Lower leg skin (tissue), 3 donors: ENCODE measurements around the gene LRP5.

Source experiments
- CTCF ChIP-seq, 3 donors: fragments of 450-650 bp; IDR thresholded peaks; one replicate each; pipeline ENCODE4 v1.5.1; 2016; ENCODE audit warnings: antibody characterized with exemption in 3 of 3, mild to moderate bottlenecking in 3 of 3, moderate library complexity in 2 of 3
- POLR2A ChIP-seq, 2 donors: fragments of 450-650 bp; IDR thresholded peaks; one replicate each; pipeline ENCODE4 v1.6.1; 2016 to 2017; ENCODE audit warnings: antibody characterized with exemption in 2 of 2, mild to moderate bottlenecking in 1 of 2, moderate library complexity in 1 of 2

- no peak for TF ChIP-seq CTCF (IDR thresholded peaks at IDR 0.05)
- TF ChIP-seq POLR2A (IDR thresholded peaks at IDR 0.05), result no peak
Measured at GRCh38 chr11:68385128-68385527, 72.7 kb downstream of the LRP5 start.
